HG02642 (cell line): Measurements from ENCODE around the gene GXYLT1.
"Not testable (repeated sequence)": the region's sequence is repeated elsewhere in the genome, so short reads cannot be mapped to it uniquely, and the experiment has no call there.

Experiments
- ATAC-seq: cut with Tn5 transposase; IDR thresholded peaks from one replicate; pipeline ENCODE4 v1.9.1; 2021; ENCODE audit warnings: mild to moderate bottlenecking; ENCODE audit not compliant: unreplicated experiment, poor library complexity

The GXYLT1 gene

DNA sequence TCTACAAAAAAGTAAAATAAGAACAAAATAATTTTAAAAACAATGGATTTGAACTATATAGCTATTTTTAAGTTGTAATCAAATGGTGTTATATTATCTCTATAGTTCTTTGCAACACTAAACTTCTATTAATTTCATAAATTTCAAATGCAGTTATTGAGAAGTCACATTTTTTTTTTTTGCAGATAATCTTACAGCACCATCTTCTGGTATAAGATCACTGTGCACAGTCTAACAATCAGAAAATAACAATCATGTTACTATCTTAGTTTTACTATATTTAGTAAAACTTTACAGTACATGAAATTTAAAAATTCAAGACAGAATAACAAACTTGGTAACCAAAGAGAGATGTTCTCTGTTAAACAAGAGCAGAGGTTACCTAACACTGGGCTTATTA lies 40.6 kb downstream of the GXYLT1 start:
- ATAC-seq: no peak

DNA sequence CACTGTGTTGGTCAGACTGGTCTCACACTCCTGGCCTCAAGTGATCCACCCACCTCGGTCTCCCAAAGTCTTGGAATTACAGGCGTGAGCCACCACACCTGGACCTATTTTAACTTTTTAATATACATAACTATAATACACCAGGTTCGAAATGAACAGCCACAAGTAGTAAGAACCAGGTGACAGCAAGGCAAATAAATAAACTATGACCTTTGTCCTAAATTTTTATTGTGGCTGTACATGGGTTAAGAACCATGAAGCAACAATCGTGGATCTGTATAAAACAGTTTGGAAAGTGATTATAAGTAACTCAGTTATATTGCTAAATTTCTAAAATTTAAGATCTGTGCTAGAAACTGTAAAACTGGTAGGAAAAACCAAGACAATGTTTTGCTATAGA lies 41.5 kb downstream of the GXYLT1 start:
- ATAC-seq: no peak

DNA sequence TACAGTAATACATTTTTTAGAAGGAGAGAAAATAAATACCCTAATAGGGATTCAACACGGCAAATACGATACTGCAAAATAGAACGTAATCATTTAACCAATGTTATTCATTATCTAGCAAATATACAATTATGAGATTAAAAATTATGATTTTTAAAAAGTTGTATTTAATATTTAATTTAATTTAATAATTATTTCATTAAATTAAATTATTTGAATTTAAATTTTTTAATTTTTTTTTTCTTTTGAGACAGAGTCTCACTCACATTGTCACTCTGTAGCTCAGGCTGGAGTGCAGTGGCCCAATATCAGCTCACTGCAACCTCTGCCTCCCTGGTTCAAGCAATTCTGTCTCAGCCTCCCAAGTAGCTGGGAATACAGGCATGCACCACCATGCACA lies 42.0 kb downstream of the GXYLT1 start:
- no peak for ATAC-seq

DNA sequence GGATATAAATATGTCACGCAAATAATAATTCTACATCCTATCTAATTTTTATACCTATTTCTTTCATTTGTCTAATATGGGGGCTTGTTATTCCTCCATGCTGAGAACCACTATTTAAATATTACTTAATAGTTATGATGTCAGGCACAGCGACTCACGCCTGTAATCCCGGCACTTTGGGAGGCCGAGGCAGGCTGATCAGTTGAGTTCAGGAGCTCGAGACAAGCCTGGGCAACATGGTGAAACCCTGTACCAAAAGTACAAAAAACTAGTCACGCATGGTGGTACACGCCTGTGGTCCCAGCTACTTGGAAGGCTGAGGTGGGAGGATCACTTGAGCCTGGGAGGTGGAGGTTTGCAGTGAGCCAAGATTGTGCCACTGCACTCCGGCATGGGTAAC lies 45.2 kb downstream of the GXYLT1 start:
- ATAC-seq: no peak

DNA sequence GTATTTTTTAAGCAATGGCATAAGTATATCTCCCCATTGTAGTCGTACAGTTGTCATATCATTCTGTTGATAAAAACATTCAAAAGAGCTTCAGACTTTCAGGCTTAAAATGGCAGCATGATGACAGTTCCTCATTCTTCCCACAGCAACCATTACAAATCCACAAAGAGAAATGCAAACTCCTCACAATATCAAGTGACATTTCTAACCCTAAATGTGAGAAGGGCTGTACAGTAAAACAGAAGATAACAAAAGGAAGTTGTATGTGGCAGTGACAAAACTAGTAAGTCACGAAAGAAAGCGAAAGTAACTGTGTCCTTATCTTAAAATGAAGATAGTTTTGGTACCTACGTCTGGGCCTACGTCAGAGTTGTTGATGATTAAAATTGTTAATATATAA lies 46.7 kb downstream of the GXYLT1 start:
- ATAC-seq: peak; percentile 94

DNA sequence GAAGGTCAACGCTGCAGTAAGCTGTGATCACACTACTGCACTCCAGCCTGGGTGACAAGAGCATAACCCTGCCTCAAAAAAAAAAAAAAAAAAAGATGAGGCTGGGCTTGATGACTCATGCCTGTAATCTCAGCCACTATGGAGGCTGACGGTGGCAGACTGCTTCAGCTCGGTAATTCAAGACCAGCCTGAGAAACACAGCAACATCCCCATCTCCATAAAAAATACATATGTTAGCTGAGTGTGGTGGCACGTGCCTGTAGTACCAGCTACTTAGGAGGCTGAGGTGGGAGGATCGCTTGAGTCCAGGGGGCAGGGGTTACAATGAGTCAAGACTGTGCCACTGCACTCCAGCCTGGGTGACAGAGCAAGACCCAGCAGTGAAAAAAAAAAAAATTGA lies 50.4 kb downstream of the GXYLT1 start:
- ATAC-seq: no peak

DNA sequence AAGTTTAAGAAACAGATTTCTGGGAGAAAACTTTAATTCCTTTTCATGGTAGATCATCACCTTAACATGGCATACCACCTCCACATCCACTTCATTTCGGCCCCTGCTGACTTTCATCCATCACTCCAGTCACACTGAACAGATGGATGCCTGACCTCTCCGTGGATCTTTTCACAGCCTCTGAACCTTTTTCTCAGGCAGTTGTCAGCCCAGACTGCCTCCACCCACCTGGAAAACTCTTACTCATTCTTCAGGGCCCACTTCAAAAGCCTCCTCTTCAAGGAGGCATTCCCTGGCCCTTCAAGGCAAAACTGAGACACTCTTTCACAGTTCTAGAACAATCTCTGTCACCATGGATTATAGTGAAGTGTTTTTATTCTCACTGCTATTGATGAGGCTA lies 52.9 kb downstream of the GXYLT1 start:
- ATAC-seq: no peak

DNA sequence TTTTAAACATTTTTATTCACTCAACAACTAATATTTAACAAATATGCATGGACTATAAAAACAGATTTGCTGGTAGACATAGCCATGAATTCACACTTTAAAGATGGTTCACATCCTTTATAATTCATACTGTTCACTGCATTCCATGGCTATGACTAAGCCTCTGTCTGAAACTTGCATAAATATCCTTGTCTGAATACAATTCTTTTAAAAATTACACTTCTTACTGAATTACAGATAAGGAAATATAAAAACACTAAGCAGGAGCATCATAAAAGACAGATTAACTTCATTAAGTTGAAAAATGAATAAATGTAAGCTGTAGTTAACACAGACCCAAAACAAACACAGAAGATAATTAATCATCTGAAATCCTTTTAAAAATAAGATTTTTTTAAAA lies 53.8 kb downstream of the GXYLT1 start:
- ATAC-seq: no peak

DNA sequence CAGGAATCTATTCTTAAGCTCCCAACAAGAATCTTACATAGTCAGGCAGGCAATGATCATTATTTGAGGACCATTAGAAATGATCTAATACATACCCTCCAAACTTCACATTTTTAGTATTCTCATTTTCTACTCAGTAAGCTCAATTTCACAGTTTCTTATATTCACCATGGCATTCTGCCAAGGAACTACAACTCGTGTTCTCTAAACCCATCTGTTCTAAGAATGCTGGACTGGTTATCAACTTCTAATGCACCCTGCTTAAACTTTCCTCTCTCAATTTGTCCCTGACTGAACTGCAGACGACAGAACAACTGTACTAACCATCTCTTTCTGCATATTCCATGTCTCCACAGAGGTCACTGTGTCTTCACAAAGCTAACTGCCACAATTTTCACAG lies 58.6 kb downstream of the GXYLT1 start:
- no peak for ATAC-seq

DNA sequence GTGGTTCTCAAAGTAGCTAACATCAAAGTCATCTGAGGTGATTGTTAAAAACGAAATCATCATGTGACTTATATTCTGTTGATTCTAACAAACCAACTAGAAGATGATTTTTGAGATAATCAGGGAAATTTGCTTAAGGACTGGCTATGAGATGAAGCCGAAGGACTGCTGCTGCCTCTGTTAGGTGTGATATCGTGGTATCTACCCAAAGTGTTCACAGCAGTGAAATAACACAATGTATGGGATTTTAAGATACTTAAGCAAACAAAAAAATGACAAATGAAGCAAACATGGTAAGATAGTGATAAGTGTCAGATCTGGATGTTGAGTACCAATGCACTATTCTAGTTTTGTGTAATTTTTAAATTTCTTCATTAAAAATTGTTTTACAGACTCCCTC lies 59.1 kb downstream of the GXYLT1 start:
- no peak for ATAC-seq

DNA sequence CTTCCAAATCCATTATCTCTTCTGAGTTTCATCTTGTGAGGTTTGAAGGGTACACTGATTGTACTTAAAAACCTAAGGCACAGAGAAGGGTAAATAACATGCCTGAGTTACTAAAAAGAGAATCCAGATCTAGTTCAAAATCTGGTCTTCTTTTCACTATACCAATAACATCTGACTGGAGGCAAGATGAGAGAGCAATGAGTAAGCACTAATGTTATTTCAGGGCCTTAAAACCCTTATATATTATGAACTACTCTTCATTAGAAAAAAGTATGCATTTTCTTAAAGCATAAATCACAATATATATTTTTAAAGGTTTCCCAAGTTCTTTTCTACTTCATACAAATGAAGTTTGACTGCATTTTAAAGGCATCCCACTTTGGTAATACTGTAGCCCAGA lies 60.2 kb downstream of the GXYLT1 start:
- ATAC-seq: no peak

DNA sequence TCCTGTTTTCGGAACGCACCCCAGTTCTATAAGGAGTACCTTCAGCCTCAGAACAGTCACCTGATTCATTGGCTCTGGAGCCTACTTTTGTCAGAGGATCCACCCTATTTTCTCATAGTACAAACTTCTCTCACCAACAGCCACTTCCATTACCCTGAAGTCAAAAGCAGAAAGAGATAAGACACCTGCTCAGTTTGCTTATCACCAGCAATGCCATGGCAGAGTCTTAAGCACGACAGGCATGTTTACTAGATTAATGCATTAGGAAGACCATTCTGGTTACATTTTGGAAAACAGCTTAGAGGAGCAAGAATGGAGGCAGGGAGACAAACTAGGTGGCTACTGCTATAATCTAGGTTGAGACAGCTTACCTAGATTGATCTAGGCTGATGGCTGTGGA lies 67.7 kb downstream of the GXYLT1 start:
- no peak for ATAC-seq

DNA sequence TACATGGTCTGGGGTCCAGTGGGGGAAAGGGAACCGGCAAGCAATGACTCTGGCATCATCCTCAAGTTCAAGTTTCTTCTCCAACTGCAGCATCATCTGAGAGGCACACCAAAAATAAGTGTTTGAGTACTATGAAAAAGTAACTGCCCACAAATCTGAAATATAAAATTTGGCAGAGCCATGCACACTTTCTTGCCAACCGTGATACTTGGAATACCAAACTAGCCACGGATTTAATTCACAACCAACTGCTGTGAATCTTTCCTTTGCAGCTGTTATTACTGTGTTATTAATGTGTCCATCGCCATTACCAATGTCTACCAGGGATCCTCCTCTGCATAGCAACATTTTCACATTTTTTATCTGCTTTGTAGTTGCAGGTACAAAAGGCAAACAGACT lies 74.6 kb downstream of the GXYLT1 start:
- ATAC-seq: no peak

DNA sequence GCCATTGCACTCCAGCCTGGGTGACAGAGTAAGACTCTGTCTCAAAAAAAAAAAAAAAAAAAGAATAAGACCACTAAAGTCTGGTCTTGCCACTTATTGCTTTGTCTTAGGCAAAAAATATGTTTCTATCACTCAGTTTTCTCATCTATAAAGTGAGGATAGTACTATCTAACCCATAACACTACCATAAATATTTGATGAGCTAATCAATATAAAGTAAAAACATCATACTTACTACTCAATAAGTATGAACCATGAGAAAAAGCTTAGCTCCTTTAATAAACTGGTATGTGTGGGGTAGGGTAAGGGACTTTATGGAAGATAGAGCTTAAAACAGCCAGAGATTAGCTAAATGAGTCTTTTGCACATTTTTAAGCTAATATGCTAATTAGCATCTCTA lies 85.5 kb downstream of the GXYLT1 start:
- no peak for ATAC-seq

DNA sequence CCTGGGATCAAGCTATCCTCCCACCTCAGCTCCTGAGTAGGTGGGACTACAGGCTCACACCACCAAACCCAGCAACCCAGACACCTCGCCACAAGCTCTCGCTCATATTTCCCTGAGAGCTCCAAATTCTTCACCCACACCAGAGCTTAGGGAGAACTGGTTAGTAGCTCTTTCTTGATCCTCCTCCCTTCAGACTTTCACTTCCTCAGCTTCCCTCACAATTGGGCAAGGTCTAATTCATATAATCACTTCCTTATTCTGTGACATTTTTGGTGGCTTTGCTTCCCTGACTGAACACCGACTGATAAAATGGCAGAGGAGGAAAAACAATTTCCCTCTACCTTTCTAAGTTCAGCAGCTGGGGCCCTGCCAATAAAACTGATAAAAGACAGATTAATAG lies 88.5 kb downstream of the GXYLT1 start:
- ATAC-seq: peak; percentile 88

DNA sequence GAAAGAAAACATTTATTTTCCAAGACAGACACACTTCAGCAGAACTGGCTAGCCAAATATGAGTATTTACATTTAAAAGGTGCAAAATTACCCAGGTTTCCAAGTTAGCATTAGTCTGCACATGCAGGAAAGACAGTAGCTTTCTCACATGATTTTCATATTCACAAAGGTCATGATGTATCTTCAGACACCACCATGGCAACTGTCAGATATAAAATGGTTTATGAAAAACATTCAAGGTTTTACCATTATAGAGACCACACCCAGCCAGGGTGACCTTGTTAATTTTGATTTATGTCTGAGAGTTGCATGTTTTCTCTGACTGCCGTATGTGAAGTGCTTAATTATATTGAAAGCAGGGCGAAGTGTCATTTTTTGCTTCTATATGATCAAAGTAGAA lies 91.2 kb downstream of the GXYLT1 start:
- ATAC-seq: no peak

DNA sequence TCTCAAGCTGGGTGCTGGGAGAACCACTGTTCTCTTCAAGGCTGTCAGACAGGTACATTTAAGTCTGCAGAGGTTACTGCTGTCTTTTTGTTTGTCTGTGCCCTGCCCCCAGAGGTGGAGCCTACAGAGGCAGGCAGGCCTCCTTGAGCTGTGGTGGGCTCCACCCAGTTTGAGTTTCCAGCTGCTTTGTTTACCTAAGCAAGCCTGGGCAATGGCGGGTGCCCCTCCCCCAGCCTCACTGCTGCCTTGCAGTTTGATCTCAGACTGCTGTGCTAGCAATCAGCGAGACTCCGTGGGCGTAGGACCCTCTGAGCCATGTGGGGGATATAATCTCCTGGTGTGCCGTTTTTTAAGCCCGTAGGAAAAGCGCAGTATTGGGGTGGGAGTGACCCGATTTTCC lies 95.7 kb downstream of the GXYLT1 start:
- ATAC-seq: not testable (repeated sequence)

DNA sequence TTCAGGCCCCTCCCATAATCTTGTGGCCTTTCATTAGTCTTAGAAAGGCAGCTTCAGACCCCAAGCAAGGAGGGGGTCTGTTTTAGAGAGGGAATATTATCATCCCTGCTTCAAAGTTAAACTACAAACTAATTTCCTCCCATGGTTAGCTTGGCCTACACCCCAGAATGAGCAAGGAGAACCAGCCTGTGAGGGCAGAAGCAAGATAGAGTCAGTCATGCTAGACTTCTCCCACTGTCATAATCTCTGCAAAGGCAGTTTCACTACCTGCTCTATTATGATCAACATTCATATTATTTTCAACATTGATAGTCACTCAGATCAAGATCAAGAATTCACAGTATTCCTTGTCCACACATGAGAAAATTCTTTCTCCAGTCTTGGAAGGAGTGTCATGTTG lies 105.1 kb downstream of the GXYLT1 start:
- no peak for ATAC-seq

DNA sequence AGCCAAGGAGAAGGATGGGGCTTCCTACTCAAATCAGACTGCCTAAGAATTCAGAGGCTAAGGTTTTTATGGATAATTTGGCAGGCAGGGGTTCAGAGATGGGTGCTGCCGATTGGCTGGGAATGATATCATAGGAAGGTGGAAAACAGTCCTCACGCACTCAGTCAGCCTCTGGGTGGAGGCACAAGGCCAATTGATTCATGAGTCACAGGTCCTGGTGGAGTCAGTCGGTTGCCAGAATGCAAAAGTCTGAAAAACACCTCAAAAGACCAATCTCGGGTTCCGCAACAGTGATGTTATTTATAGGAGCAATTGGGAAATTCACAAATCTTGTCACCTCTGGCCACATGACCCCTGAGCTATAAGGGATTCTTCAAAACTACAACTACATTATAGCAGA lies 105.5 kb downstream of the GXYLT1 start:
- no peak for ATAC-seq

DNA sequence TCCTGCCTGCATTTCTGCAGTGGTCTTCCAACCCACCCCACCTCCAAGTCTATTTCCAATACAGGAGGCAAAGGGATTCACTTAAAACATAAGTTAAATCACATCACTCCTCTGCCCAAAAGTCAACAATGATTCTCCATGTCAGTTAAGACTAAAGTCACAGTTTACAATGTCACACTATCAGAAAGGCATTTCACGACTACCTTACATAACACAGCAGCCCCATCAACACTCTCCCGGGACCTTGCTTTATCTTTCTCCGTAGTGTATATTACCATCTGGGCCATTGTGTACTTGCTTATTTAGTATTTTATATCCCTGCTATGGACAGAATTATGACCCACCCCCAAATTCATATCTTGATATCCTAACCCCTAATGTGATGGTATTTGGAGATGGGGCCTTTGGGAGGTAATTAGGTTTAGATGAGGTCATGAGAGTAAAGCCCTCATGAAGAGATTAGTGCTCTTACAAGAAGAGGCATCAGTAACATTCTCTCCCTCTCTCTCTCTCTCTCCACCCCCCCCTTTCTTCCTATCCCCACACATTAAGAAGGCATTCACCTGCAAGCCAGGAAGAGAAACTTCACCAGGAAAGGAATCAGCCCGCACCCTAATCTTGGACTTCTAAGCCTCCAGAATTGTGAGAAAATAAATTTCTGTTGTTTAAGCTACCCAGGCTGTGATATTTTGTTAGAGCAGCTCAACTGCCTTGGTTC lies 112.7 kb downstream of the GXYLT1 start:
- ATAC-seq: no peak
